ENCODE measurements around the gene ST3GAL6. TPM values are rescaled to one million over a fixed set of nuclear protein-coding genes. Genes with fewer than 3 reads are reported as not detected.
A peak's percentile ranks its signal among the peaks of the same experiment; 100 is the strongest.

ST3GAL6 gene
- total and polyA plus RNA-seq, 4 donors, result 17.3 to 79.7 (median 29.4) TPM

GRCh38 chr3:98730338-98730737 is 32.8 kb upstream of the ST3GAL6 start:
- no peak overlapping the region for H3K27ac ChIP-seq (ENCODE audit: low read depth in 1 of 2, low read length in 2 of 2)
- WGBS, result 87% methylated on average over 1 of the region's 1 CpG
- no peak for DNase-seq (ENCODE audit: low spot score)
- no peaks in the 10 kb centered on the region for H3K27me3 ChIP-seq (ENCODE audit: control insufficient read depth in 4 of 4, insufficient read depth in 4 of 4, low read length in 3 of 4)
- no peaks in the 10 kb centered on the region for H3K9me3 ChIP-seq (ENCODE audit: control insufficient read depth in 4 of 4, low read length in 3 of 4)
- H3K4me3 ChIP-seq (ENCODE audit: low read depth in 1 of 3, low read length in 3 of 3), result no peak overlapping the region
- H3K4me1 ChIP-seq (ENCODE audit: control insufficient read depth in 4 of 4, insufficient read depth in 4 of 4, low read length in 3 of 4), result peaks cover 5 to 23% (median 14%) of the 10 kb centered on the region in 4 donors
- peaks cover 0 to 6% (median 0%) of the 10 kb centered on the region in 4 donors for H3K36me3 ChIP-seq (ENCODE audit: control insufficient read depth in 4 of 4, insufficient read depth in 3 of 4, low read depth in 1 of 4, low read length in 3 of 4)
- no peak overlapping the region for H3K9ac ChIP-seq (ENCODE audit: low read depth in 1 of 2, low read length in 2 of 2)
- TF ChIP-seq TAF1 (conservative IDR thresholded peaks at IDR 0.05) (no peak), HNF4G (IDR thresholded peaks at IDR 0.05) (no peak), NR2F2 (IDR thresholded peaks at IDR 0.05) (no peak), EGR1 (IDR thresholded peaks at IDR 0.05; ENCODE audit: low read depth in 2 of 2) (no peak)

GRCh38 chr3:98730886-98731537 is 32.1 kb upstream of the ST3GAL6 start:
- peaks cover 6 to 28% (median 16%) of the 10 kb centered on the region in 4 donors for H3K4me1 ChIP-seq (ENCODE audit: control insufficient read depth in 4 of 4, insufficient read depth in 4 of 4, low read length in 3 of 4)
- TF ChIP-seq JUND (IDR thresholded peaks at IDR 0.05) (no peak), GABPA (IDR thresholded peaks at IDR 0.05 in 1 of 2, conservative IDR thresholded peaks at IDR 0.05 in 1 of 2) (no peak), ZBTB33 (IDR thresholded peaks at IDR 0.05) (no peak), FOXA2 (IDR thresholded peaks at IDR 0.05) (no peak), FOXA1 (IDR thresholded peaks at IDR 0.05) (no peak), TAF1 (conservative IDR thresholded peaks at IDR 0.05) (no peak), HNF4G (IDR thresholded peaks at IDR 0.05) (no peak), HNF4A (conservative IDR thresholded peaks at IDR 0.05) (no peak), ATF3 (IDR thresholded peaks at IDR 0.05) (no peak), YY1 (IDR thresholded peaks at IDR 0.05) (no peak)
- 88% methylated on average over 19 of the region's 19 CpGs for WGBS
- no peak for DNase-seq (ENCODE audit: low spot score)
- peaks cover 0 to 6% (median 0%) of the 10 kb centered on the region in 4 donors for H3K36me3 ChIP-seq (ENCODE audit: control insufficient read depth in 4 of 4, insufficient read depth in 3 of 4, low read depth in 1 of 4, low read length in 3 of 4)
- no peak overlapping the region for H3K27ac ChIP-seq (ENCODE audit: low read depth in 1 of 2, low read length in 2 of 2)
- no peak overlapping the region for H3K4me3 ChIP-seq (ENCODE audit: low read depth in 1 of 3, low read length in 3 of 3)
- no peak overlapping the region for H3K9ac ChIP-seq (ENCODE audit: low read depth in 1 of 2, low read length in 2 of 2)
- no peaks in the 10 kb centered on the region for H3K27me3 ChIP-seq (ENCODE audit: control insufficient read depth in 4 of 4, insufficient read depth in 4 of 4, low read length in 3 of 4)
- H3K9me3 ChIP-seq (ENCODE audit: control insufficient read depth in 4 of 4, low read length in 3 of 4), result no peaks in the 10 kb centered on the region

GRCh38 chr3:98731720-98732285 is 31.3 kb upstream of the ST3GAL6 start:
- DNase-seq (ENCODE audit: low spot score), result no peak
- TF ChIP-seq EGR1 (IDR thresholded peaks at IDR 0.05; ENCODE audit: low read depth in 2 of 2) (no peak), RAD21 (IDR thresholded peaks at IDR 0.05) (no peak), FOXA2 (IDR thresholded peaks at IDR 0.05) (no peak), SP1 (IDR thresholded peaks at IDR 0.05) (no peak), ZBTB33 (IDR thresholded peaks at IDR 0.05) (no peak), REST (IDR thresholded peaks at IDR 0.05) (peak; percentile 42), YY1 (IDR thresholded peaks at IDR 0.05) (no peak), HNF4A (conservative IDR thresholded peaks at IDR 0.05) (peak; percentile 47 to 64), CTCF (IDR thresholded peaks at IDR 0.05; ENCODE audit: low read depth, low read length, missing input control) (no peak), GABPA (IDR thresholded peaks at IDR 0.05 in 1 of 2, conservative IDR thresholded peaks at IDR 0.05 in 1 of 2) (no peak), TAF1 (conservative IDR thresholded peaks at IDR 0.05) (peak; percentile 50), FOXA1 (IDR thresholded peaks at IDR 0.05) (no peak), HNF4G (IDR thresholded peaks at IDR 0.05) (no peak), JUND (IDR thresholded peaks at IDR 0.05) (no peak)

More at GRCh38 chr3:98731720-98732285, 31.3 kb upstream of the ST3GAL6 start:
- Histone ChIP-seq H3K36me3 (ENCODE audit: control insufficient read depth in 4 of 4, insufficient read depth in 3 of 4, low read depth in 1 of 4, low read length in 3 of 4) (peaks cover 0 to 6% (median 0%) of the 10 kb centered on the region in 4 donors), H3K9ac (ENCODE audit: low read depth in 1 of 2, low read length in 2 of 2) (peak overlapping the region in 1 of 2 donors; percentile 97), H3K4me3 (ENCODE audit: low read depth in 1 of 3, low read length in 3 of 3) (peak overlapping the region; percentile 89 to 97 (median 96)), H3K4me1 (ENCODE audit: control insufficient read depth in 4 of 4, insufficient read depth in 4 of 4, low read length in 3 of 4) (peaks cover 6 to 28% (median 16%) of the 10 kb centered on the region in 4 donors), H3K27me3 (ENCODE audit: control insufficient read depth in 4 of 4, insufficient read depth in 4 of 4, low read length in 3 of 4) (no peaks in the 10 kb centered on the region), H3K27ac (ENCODE audit: low read depth in 1 of 2, low read length in 2 of 2) (peak overlapping the region; percentile 90 to 94), H3K9me3 (ENCODE audit: control insufficient read depth in 4 of 4, low read length in 3 of 4) (no peaks in the 10 kb centered on the region)
- 3% methylated on average over 12 of the region's 12 CpGs for WGBS

Measured in liver (tissue), 9 donors.